ENCODE measurements around the gene RXRA.

The RXRA gene

GRCh38 chr9:134344068-134344799 is 18.0 kb downstream of the RXRA start:
- DNase-seq (ENCODE audit: low read depth in 2 of 2), result no peak
- no peak overlapping the region for H3K4me3 ChIP-seq (replicated peaks in 1 of 2; ENCODE audit: low read depth in 2 of 2, low read length in 2 of 2)
- TF ChIP-seq CTCF (IDR thresholded peaks at IDR 0.05; ENCODE audit: low read depth, low read length), result no peak

- H3K4me3 ChIP-seq (replicated peaks in 1 of 2; ENCODE audit: low read depth in 2 of 2, low read length in 2 of 2), result no peak overlapping the region
- DNase-seq (ENCODE audit: low read depth in 2 of 2), result no peak
- no peak for TF ChIP-seq CTCF (IDR thresholded peaks at IDR 0.05; ENCODE audit: low read depth, low read length)
Measured at GRCh38 chr9:134344800-134345310, 18.6 kb downstream of the RXRA start.

- H3K4me3 ChIP-seq (replicated peaks in 1 of 2; ENCODE audit: low read depth in 2 of 2, low read length in 2 of 2), result no peak overlapping the region
- TF ChIP-seq CTCF (IDR thresholded peaks at IDR 0.05; ENCODE audit: low read depth, low read length), result no peak
- no peak for DNase-seq (ENCODE audit: low read depth in 2 of 2)
Measured at GRCh38 chr9:134345737-134346136, 19.5 kb downstream of the RXRA start.

GRCh38 chr9:134346151-134346550 is 19.9 kb downstream of the RXRA start:
- DNase-seq (ENCODE audit: low read depth in 2 of 2), result no peak
- TF ChIP-seq CTCF (IDR thresholded peaks at IDR 0.05; ENCODE audit: low read depth, low read length), result no peak
- no peak overlapping the region for H3K4me3 ChIP-seq (replicated peaks in 1 of 2; ENCODE audit: low read depth in 2 of 2, low read length in 2 of 2)

- TF ChIP-seq CTCF (IDR thresholded peaks at IDR 0.05; ENCODE audit: low read depth, low read length), result no peak
- DNase-seq (ENCODE audit: low read depth in 2 of 2), result no peak
- no peak overlapping the region for H3K4me3 ChIP-seq (replicated peaks in 1 of 2; ENCODE audit: low read depth in 2 of 2, low read length in 2 of 2)
Measured at GRCh38 chr9:134346840-134347583, 20.8 kb downstream of the RXRA start.

GRCh38 chr9:134347996-134348395 is 21.7 kb downstream of the RXRA start:
- DNase-seq (ENCODE audit: low read depth in 2 of 2), result no peak
- no peak for TF ChIP-seq CTCF (IDR thresholded peaks at IDR 0.05; ENCODE audit: low read depth, low read length)
- H3K4me3 ChIP-seq (replicated peaks in 1 of 2; ENCODE audit: low read depth in 2 of 2, low read length in 2 of 2), result no peak overlapping the region

Measured in cardiac fibroblast (primary cell).